ENCODE data around the gene NUMA1. TPM values are rescaled to one million over a fixed set of nuclear protein-coding genes. Genes with fewer than 3 reads are reported as not detected.

NUMA1 gene
- total and polyA plus RNA-seq, 2 of the 8 experiments (the other 6 are each of a cell fraction or from before 2014, with no cell fraction given) = 101 to 107 TPM

- TF ChIP-seq KDM5A (IDR thresholded peaks at IDR 0.05; ENCODE audit: low read length) (no peak), CEBPB (IDR thresholded peaks at IDR 0.05; ENCODE audit: low read depth, low read length) (no peak), SUZ12 (IDR thresholded peaks at IDR 0.05; ENCODE audit: low read length) (no peak), KDM1A (IDR thresholded peaks at IDR 0.05; ENCODE audit: borderline replicate concordance, low read length) (no peak), BACH1 (IDR thresholded peaks at IDR 0.05; ENCODE audit: low read length) (no peak), E2F6 (IDR thresholded peaks at IDR 0.05) (no peak), BCL11A (IDR thresholded peaks at IDR 0.05; ENCODE audit: low read depth in 2 of 2, low read length in 2 of 2) (no peak), CBX8 (IDR thresholded peaks at IDR 0.05; ENCODE audit: borderline replicate concordance, low read depth, low read length) (no peak)
Measured at GRCh38 chr11:72014761-72015320, 65.5 kb downstream of the NUMA1 start (continued).
